HepG2 (cell line): ENCODE data around the gene ARSB. TPM values are rescaled to one million over a fixed set of nuclear protein-coding genes. Genes with fewer than 3 reads are reported as not detected.

ENCODE experiments used
- CBX1 ChIP-seq: IDR thresholded peaks from one replicate; pipeline ENCODE4 v1.6.1; 2016; ENCODE audit warnings: antibody characterized with exemption, low read depth
- E2F2 ChIP-seq: sonication (generic); formaldehyde crosslinking; IDR thresholded peaks from 2 replicates; pipeline ENCODE4 v1.4.0; 2020; ENCODE audit warnings: missing genetic modification reagents, borderline replicate concordance
- FOXK2 ChIP-seq: fragments of 450-650 bp; IDR thresholded peaks from 2 replicates; pipeline ENCODE4 v1.6.1; 2016
- FOXO1 ChIP-seq: sonication (generic); formaldehyde crosslinking; IDR thresholded peaks from 2 replicates; pipeline ENCODE4 v1.4.0; 2020; ENCODE audit warnings: missing genetic modification reagents
- GATAD1 ChIP-seq: IDR thresholded peaks from 2 replicates; pipeline ENCODE4 v1.6.1; 2016; ENCODE audit warnings: missing genetic modification reagents, missing compliant biosample characterization
- HES4 ChIP-seq: sonication (generic); formaldehyde crosslinking; IDR thresholded peaks from 2 replicates; pipeline ENCODE4 v1.9.0; 2021; ENCODE audit warnings: mild to moderate bottlenecking, missing genetic modification reagents, borderline replicate concordance
- HNF4A ChIP-seq: sonication (generic); formaldehyde crosslinking; IDR thresholded peaks from 2 replicates; pipeline ENCODE4 v1.4.0; 2020; ENCODE audit warnings: missing genetic modification reagents
- KDM2A ChIP-seq: sonication (generic); formaldehyde crosslinking; IDR thresholded peaks from 2 replicates; pipeline ENCODE4 v1.4.0; 2020; ENCODE audit warnings: low read depth, missing genetic modification reagents, borderline replicate concordance
- NR2C2 ChIP-seq: sonication (generic); formaldehyde crosslinking; IDR thresholded peaks from 2 replicates; pipeline ENCODE4 v1.4.0; 2020; ENCODE audit warnings: missing genetic modification reagents, mild to moderate bottlenecking, moderate library complexity, borderline replicate concordance
- POGZ ChIP-seq: sonication (generic); formaldehyde crosslinking; IDR thresholded peaks from 2 replicates; pipeline ENCODE4 v1.4.0; 2020; ENCODE audit warnings: mild to moderate bottlenecking, missing genetic modification reagents
- RORA ChIP-seq: sonication (generic); formaldehyde crosslinking; IDR thresholded peaks from 2 replicates; pipeline ENCODE4 v1.5.0; 2020; ENCODE audit warnings: mild to moderate bottlenecking, missing genetic modification reagents, moderate library complexity
- SKI ChIP-seq: fragments of 450-650 bp; IDR thresholded peaks from one replicate; pipeline ENCODE4 v1.6.1; 2018; ENCODE audit warnings: mild to moderate bottlenecking; ENCODE audit not compliant: partially characterized antibody
- U2AF1 ChIP-seq: fragments of 200-400 bp; formaldehyde crosslinking; optimal IDR thresholded peaks from 2 replicates; pipeline ENCODE3; 2017; ENCODE audit warnings: mild to moderate bottlenecking, low read depth, low read length
- ZBTB2 ChIP-seq: sonication (generic); formaldehyde crosslinking; IDR thresholded peaks from 2 replicates; pipeline ENCODE4 v1.8.0; 2022; ENCODE audit warnings: low read depth, missing genetic modification reagents
- ZNF207 ChIP-seq: fragments of 450-650 bp; IDR thresholded peaks from 2 replicates; pipeline ENCODE4 v1.6.1; 2016; ENCODE audit warnings: antibody characterized with exemption, borderline replicate concordance
- ZNF275 ChIP-seq: sonication (generic); formaldehyde crosslinking; IDR thresholded peaks from 2 replicates; pipeline ENCODE4 v1.8.0; 2022; ENCODE audit warnings: missing genetic modification reagents, mild to moderate bottlenecking, inconsistent platforms, borderline replicate concordance
- ZNF383 ChIP-seq: sonication (generic); formaldehyde crosslinking; IDR thresholded peaks from 2 replicates; pipeline ENCODE4 v1.4.0; 2020; ENCODE audit warnings: missing genetic modification reagents, mild to moderate bottlenecking, borderline replicate concordance
- ZNF468 ChIP-seq: sonication (generic); formaldehyde crosslinking; IDR thresholded peaks from 2 replicates; pipeline ENCODE4 v1.8.0; 2022; ENCODE audit warnings: mild to moderate bottlenecking, moderate library complexity, missing genetic modification reagents
- ZNF615 ChIP-seq: sonication (generic); formaldehyde crosslinking; IDR thresholded peaks from 2 replicates; pipeline ENCODE4 v1.5.0; 2020; ENCODE audit warnings: mild to moderate bottlenecking, missing genetic modification reagents, borderline replicate concordance
- ZNF724P ChIP-seq: sonication (generic); formaldehyde crosslinking; IDR thresholded peaks from 2 replicates; pipeline ENCODE4 v1.8.0; 2022; ENCODE audit warnings: missing genetic modification reagents, borderline replicate concordance
- ZNF883 ChIP-seq: sonication (generic); formaldehyde crosslinking; IDR thresholded peaks from 2 replicates; pipeline ENCODE4 v1.5.1; 2020; ENCODE audit warnings: mild to moderate bottlenecking, missing genetic modification reagents; ENCODE audit errors: not compliant biosample characterization
- polyA plus RNA-seq, 8 experiments: library from polyadenylated mRNA; depleted of rRNA in 3 of 8; stranded (reverse) in 7 of 8; unstranded in 1 of 8; fragments of >200 nt; fragmentation: Illumina TruSeq in 4 of 8; extraction: Trizol in 4 of 8; gene quantifications; 2 replicates each; pipeline versions ENCODE4 v1.2.1 to v1.2.3, GENCODE V29; 2011 to 2016; ENCODE audit warnings: low read depth in 4 of 8, missing spikeins in 1 of 8, mixed read lengths in 1 of 8; ENCODE audit not compliant: insufficient read depth in 1 of 8
- total RNA-seq, 5 experiments: library from RNA; depleted of rRNA; stranded (reverse); fragments of >200 nt; fragmentation: Illumina TruSeq; extraction: Trizol; gene quantifications; 2 replicates each; pipeline ENCODE4 v1.2.3, GENCODE V29; 2016; ENCODE audit warnings: low read depth in 1 of 5
- TF ChIP-seq, protein P1 (sequence below): IDR thresholded peaks from 2 replicates; pipeline ENCODE4 v1.6.1; 2016; ENCODE audit warnings: low read depth, control low read depth
- TF ChIP-seq, protein P2 (sequence below): IDR thresholded peaks from 2 replicates; pipeline ENCODE4 v1.6.1; 2016; ENCODE audit warnings: mild to moderate bottlenecking, missing biosample characterization, missing genetic modification reagents

ARSB gene
- total and polyA plus RNA-seq, 2 of the 13 experiments (the other 11 are each of a cell fraction or from before 2014, with no cell fraction given): 52.6 to 66.4 TPM

DNA sequence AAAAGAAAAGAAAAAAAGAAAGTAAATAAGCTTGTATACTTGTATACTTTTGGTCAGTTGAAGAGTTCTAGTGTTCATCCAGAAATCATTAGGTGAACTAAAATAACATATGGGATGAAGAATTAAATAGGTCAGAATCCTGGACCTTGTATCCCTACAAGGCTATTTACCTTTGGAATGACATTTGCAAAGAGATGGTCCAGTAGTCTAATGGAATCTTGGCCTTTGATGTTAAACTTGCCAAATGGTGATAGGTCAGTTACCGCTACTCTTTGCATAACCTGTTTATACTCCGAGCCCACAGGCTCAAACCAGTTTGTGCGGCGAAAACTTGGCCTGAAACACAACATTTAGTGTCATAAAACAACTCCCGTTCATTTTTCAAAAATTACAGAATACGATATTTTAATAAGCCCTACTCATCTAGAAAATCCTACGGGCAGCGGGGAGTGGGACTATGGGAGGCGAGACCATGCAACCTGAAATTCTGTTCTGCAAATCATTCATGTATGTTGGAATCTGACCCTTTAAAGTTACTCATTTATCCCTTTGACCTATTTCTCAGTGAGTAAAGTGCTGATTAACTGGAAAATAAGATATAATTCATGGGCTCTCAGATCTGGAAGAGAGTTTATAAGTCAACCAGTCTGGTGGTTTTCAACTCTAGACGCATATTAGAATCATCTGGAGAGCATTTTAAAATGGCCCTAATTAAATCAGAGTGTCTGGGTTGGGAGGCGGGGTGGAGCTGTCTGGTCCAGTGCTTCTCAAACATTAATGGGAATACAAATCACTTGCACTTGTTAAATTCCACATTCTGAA is 45.8 kb upstream of the ARSB start (continued):
- TF ChIP-seq ZNF468 (CRISPR knock-in tag) (no peak), RORA (CRISPR knock-in tag) (peak; percentile 97; the same call in 1 of the 2 replicates), KDM2A (CRISPR knock-in tag) (no peak), E2F2 (no peak), ZNF383 (CRISPR knock-in tag) (no peak), ZBTB2 (CRISPR knock-in tag) (no peak), ZNF883 (no peak), ZNF724P (no peak), U2AF1 (no peak), ZNF207 (no peak), SKI (peak; percentile 29), FOXO1 (CRISPR knock-in tag) (peak; percentile 93), POGZ (CRISPR knock-in tag) (peak; percentile 60), GATAD1 (CRISPR knock-in tag) (peak; percentile 13; the same call in 1 of the 2 replicates), ZNF275 (CRISPR knock-in tag) (no peak), CBX1 (no peak), ZNF615 (no peak), HNF4A (CRISPR knock-in tag) (peak; percentile 94), FOXK2 (peak; percentile 85), HES4 (CRISPR knock-in tag) (no peak), NR2C2 (CRISPR knock-in tag) (no peak)
- TF ChIP-seq, protein P1, sequence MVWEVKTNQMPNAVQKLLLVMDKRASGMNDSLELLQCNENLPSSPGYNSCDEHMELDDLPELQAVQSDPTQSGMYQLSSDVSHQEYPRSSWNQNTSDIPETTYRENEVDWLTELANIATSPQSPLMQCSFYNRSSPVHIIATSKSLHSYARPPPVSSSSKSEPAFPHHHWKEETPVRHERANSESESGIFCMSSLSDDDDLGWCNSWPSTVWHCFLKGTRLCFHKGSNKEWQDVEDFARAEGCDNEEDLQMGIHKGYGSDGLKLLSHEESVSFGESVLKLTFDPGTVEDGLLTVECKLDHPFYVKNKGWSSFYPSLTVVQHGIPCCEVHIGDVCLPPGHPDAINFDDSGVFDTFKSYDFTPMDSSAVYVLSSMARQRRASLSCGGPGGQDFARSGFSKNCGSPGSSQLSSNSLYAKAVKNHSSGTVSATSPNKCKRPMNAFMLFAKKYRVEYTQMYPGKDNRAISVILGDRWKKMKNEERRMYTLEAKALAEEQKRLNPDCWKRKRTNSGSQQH (CRISPR knock-in tag): no peak
- TF ChIP-seq, protein P2, sequence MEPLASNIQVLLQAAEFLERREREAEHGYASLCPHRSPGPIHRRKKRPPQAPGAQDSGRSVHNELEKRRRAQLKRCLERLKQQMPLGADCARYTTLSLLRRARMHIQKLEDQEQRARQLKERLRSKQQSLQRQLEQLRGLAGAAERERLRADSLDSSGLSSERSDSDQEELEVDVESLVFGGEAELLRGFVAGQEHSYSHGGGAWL (CRISPR knock-in tag): no peak
